Calu3 (cell line): Measurements from ENCODE around the gene GOLGA3. TPM values are rescaled to one million over a fixed set of nuclear protein-coding genes. Genes with fewer than 3 reads are reported as not detected.

Experiments
- BruUV-seq: library from RNA; stranded (reverse); fragments of 400-500 nt; replicated peaks from 2 replicates; lab custom pipeline; 2021; lab: Mats Ljungman, UMichigan
- CTCF ChIA-PET: fragments of 300-600 bp; sonication (Branson Sonifier 250); formaldehyde crosslinking; loops from one replicate; lab custom pipeline; 2022; ENCODE audit warnings: antibody characterized with exemption; lab: Charles Lee
- DNase-seq: peaks from one replicate; pipeline ENCODE4 v3.0.0; 2022
- H3K27ac Mint-ChIP-seq: one replicate; pipeline ENCODE4 v1.8.0; 2022; ENCODE audit warnings: mixed read lengths; ENCODE audit not compliant: unreplicated experiment
- H3K27me3 Mint-ChIP-seq: one replicate; pipeline ENCODE4 v1.8.0; 2022; ENCODE audit warnings: mixed read lengths; ENCODE audit not compliant: unreplicated experiment
- H3K36me3 Mint-ChIP-seq: one replicate; pipeline ENCODE4 v1.8.0; 2022; ENCODE audit warnings: mild to moderate bottlenecking, moderate library complexity, mixed read lengths; ENCODE audit not compliant: insufficient read depth, unreplicated experiment
- H3K4me1 Mint-ChIP-seq: one replicate; pipeline ENCODE4 v1.8.0; 2022; ENCODE audit warnings: mild to moderate bottlenecking, low read depth, mixed read lengths; ENCODE audit not compliant: unreplicated experiment
- H3K4me3 Mint-ChIP-seq: one replicate; pipeline ENCODE4 v1.8.0; 2022; ENCODE audit warnings: mild to moderate bottlenecking, low read depth, moderate library complexity, mixed read lengths; ENCODE audit not compliant: unreplicated experiment
- H3K9me3 Mint-ChIP-seq: one replicate; pipeline ENCODE4 v1.8.0; 2022; ENCODE audit warnings: low read depth, mixed read lengths; ENCODE audit not compliant: unreplicated experiment
- CTCF ChIP-seq: fragments of 200-600 bp; IDR thresholded peaks from one replicate; pipeline ENCODE4 v1.8.0; 2022; ENCODE audit warnings: antibody characterized with exemption; ENCODE audit not compliant: unreplicated experiment
- intact Hi-C: fragments of 100-400 bp; cut with micrococcal nuclease; formaldehyde crosslinking; loops from one replicate; pipeline ENCODE4 v1.10.0; 2022; ENCODE audit not compliant: unreplicated experiment
- total RNA-seq: library from RNA; stranded (reverse); gene quantifications from 2 replicates; pipeline ENCODE4 v1.2.3, GENCODE V29; 2022

The GOLGA3 gene
- total RNA-seq, 1 experiment from 2014 or later: 116 TPM

- H3K4me3 Mint-ChIP-seq: no peak overlapping the region
- CTCF ChIA-PET: no interaction called here
- peaks cover 14% of the 10 kb centered on the region for H3K4me1 Mint-ChIP-seq
- DNase-seq: no peak
- H3K27me3 Mint-ChIP-seq: no peaks in the 10 kb centered on the region
- H3K9me3 Mint-ChIP-seq: peaks cover 3% of the 10 kb centered on the region
- H3K36me3 Mint-ChIP-seq: peaks cover 97% of the 10 kb centered on the region
- H3K27ac Mint-ChIP-seq: no peak overlapping the region
- BruUV-seq: no TSS peak
- TF ChIP-seq CTCF: no peak
- intact Hi-C loops: no loop called here
Observed at GRCh38 chr12:132747395-132747794, 81.3 kb downstream of the GOLGA3 start.

- Mint-ChIP-seq H3K9me3 (peaks cover 3% of the 10 kb centered on the region), H3K27ac (no peak overlapping the region), H3K4me1 (peaks cover 17% of the 10 kb centered on the region), H3K4me3 (no peak overlapping the region), H3K36me3 (peaks cover 97% of the 10 kb centered on the region), H3K27me3 (no peaks in the 10 kb centered on the region)
- CTCF ChIA-PET: no interaction called here
- no peak for DNase-seq
- intact Hi-C loops: no loop called here
- BruUV-seq: no TSS peak
- no peak for TF ChIP-seq CTCF
Observed at GRCh38 chr12:132746613-132747012, 82.1 kb downstream of the GOLGA3 start.

- CTCF ChIA-PET: interaction anchor here (0.5 kb wide), 1 partner anchor 73 kb away, joined by 3 read pairs; no protein-coding TSS in a partner anchor
- Mint-ChIP-seq H3K4me3 (peak overlapping the region; percentile 35), H3K4me1 (peaks cover 17% of the 10 kb centered on the region), H3K9me3 (peaks cover 3% of the 10 kb centered on the region), H3K27me3 (no peaks in the 10 kb centered on the region), H3K36me3 (peaks cover 100% of the 10 kb centered on the region), H3K27ac (peak overlapping the region; percentile 47)
- no peak for DNase-seq
- intact Hi-C loops: no loop called here
- BruUV-seq: no TSS peak
- TF ChIP-seq CTCF: no peak
Observed at GRCh38 chr12:132743831-132744230, 84.8 kb downstream of the GOLGA3 start.

- BruUV-seq: no TSS peak
- Mint-ChIP-seq H3K27ac (no peak overlapping the region), H3K36me3 (peaks cover 99% of the 10 kb centered on the region), H3K27me3 (no peaks in the 10 kb centered on the region), H3K9me3 (peaks cover 3% of the 10 kb centered on the region), H3K4me1 (peaks cover 17% of the 10 kb centered on the region), H3K4me3 (no peak overlapping the region)
- CTCF ChIA-PET: interaction anchor here (0.7 kb wide), 1 partner anchor 49 kb away, joined by 3 read pairs; no protein-coding TSS in a partner anchor
- no peak for TF ChIP-seq CTCF
- no peak for DNase-seq
- intact Hi-C loops: no loop called here
Observed at GRCh38 chr12:132741620-132742019, 87.0 kb downstream of the GOLGA3 start.
